ENCODE results near the gene FAM120C. TPM values are rescaled to one million over a fixed set of nuclear protein-coding genes. Genes with fewer than 3 reads are reported as not detected.

FAM120C gene
- total RNA-seq, 1 donor from 2014 or later = 11.4 TPM

DNA sequence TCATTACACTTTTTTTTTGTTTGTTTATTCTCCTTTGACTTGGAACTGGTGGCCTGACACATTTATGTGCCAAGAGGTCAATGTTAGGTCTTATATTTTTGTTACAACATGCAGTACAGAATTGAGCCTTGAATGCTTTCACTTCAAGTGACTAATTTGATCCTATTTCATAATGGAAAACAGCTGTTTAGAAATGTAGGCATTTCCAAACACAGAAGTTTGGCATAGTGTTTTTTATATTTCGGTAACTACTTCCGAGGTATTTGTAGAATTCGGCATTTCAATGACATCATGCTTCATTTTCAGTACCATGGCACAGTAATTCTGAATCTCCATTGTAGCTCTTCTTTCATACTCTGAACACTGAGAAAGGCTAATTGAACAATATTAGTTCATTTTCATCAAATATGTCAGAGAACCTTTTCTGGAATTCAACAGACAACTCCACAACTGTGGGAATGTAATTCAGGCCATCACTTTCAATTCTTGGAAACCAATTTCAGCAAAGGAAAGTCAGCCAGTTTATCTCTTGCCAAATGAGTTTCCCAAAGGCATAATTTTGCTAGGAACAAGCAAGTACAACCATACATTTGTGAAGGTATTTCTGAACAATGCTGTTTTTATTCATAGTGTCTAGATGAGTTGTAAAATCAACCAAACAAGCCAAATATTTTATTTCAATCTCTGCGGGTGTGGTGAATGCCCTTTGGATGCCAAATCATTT lies 11.4 kb downstream of the FAM120C start:
- intact Hi-C loops (cut with micrococcal nuclease) = no loop called here

DNA sequence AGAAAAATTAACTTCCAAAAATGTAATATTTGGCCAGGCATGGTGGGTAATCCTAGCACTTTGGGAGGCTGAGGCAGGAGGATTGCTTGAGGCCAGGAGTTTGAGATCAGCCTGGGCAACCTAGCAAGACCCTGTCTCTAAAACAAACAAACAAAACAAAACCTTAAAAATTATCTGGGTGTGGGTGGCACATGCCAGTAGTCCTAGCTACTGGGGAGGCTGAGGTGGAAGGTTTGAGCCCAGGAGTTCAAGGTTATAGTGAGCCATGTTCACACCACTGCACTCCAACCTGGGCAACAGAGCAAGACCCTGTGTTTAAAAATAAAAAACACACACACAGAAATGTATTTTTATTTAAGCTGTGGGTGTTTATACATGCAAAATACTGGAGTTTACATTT lies 12.0 kb downstream of the FAM120C start:
- intact Hi-C loops (cut with micrococcal nuclease) = no loop called here

DNA sequence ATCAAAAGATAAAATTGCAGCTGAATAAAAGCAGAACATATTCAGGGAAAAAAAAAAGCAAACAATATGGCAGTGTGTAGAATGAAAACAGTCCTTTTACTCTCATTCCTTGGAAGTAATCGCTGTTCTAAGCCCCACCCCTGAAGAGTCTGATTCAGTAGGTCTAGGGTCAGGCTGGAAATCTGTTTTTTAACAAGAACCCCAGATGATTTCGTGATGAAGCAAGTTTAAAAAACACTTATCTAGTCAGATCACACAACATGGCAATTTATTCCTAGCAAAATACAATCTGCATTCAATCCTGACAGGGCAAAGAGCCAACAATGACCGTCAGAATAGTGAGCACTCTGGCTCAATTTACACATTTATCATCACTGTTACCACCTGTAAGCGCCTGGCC lies 16.1 kb downstream of the FAM120C start:
- intact Hi-C loops (cut with micrococcal nuclease) = no loop called here

DNA sequence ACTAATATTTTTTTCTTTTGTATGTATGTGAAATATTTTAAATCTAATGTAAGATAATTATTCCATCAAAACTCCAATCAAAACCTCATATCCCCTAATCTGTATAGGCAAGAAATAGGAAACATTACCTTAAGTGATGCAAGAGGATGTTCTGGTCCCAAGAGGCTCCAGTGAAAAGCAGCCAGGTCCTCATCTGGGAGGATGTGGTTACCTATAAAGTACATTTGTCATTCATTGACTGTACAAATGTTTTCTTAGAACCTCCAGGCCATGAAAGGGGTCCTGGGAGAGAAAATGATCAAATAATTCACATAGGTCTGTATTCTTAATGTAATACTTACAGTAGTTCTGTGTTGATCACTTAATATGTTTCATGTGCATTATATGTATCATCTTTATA lies 25.5 kb downstream of the FAM120C start:
- intact Hi-C loops (cut with micrococcal nuclease) = no loop called here

DNA sequence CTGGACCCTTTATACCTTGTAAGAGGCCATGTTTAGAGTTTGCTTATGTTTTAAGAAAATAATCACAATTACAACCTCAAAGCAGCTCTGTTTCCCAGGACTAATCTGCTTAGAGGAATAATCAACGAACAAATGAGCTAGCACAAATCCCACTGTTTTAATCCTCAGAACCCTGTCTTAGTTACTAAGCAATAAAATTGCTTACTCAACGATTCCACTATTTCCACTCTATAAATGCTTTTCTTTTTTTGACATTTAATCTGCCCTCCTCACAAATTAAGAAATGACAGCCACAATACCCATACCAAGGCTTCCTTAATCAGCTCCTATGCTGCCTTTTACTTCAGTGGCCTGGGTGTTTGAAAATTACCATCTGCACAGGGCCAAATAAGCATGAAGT lies 48.8 kb downstream of the FAM120C start:
- intact Hi-C loops (cut with micrococcal nuclease) = no loop called here

DNA sequence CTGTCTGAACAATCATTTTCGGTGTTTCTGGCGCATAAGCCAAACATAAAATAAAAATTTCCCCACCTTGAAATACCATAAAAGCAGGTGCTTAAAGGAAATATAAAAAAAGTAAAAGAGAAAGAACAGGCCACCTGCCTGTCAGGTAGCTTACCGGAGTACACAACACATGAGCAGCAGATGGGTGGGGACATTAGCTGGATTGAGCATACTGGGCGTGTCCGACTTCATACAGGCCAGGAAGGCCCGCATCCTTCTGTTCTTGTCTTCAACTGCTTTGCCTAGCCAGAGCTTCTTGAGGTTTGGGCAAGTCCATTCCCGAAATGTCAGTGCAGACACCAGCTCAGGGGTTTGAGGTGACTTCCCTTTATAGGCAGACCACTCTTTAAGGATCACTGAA lies 66.7 kb downstream of the FAM120C start:
- intact Hi-C loops (cut with micrococcal nuclease) = no loop called here

DNA sequence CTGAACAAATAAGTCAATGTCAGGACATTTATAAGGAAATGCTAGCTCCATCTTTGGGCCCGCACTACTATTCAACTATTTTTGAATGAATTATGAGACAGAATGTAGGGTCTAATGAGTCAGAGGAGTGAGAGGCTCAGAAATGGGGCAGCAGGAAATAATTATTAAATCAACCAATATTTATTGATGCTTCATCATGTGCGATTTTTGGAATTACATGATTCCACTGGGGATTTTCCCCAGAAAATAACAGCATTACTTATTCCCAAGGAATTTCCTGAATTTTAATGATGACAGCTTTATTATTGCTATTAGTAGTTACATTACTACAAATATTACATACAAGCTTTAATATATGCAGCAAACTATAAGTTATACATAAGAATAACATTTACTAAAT lies 89.5 kb downstream of the FAM120C start:
- intact Hi-C loops (cut with micrococcal nuclease) = no loop called here

DNA sequence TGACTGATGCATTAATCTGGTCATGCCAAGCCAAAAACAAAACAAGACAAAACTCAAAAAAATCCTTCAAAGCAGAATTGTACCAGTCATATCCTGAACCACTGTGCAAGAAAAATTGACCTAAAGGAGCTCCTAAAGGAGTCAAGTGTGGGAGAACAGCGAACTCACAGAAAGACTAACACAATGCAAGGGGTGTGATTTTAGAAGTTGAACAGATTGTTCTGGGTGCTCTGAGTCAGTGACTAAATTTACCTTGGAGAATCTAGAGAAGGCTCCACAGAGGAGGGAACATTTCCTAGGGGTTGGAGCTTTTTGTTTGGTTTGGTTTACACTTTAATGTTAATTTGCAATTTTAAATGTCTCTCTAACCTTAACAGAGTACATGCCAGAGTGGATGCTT lies 89.9 kb downstream of the FAM120C start:
- intact Hi-C loops (cut with micrococcal nuclease) = no loop called here

DNA sequence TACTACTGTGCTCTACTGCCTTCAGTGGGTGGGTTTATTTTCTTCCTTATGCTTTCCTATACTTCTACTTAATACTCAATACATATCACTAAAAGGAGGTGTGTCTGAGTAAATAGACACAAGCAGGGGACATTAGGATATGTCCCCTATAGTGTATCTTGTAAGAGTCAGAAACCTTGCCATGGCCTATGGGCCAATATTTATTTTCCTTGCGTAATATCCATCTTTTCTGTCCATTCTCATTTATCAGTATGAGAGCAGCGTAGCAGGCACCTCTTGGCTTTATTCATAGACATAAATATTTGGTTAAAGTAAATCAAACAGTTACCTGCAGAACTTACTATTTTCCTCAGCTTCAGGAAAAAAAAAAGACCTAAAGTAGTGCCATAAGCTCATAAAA lies 92.2 kb downstream of the FAM120C start:
- intact Hi-C loops (cut with micrococcal nuclease) = no loop called here

DNA sequence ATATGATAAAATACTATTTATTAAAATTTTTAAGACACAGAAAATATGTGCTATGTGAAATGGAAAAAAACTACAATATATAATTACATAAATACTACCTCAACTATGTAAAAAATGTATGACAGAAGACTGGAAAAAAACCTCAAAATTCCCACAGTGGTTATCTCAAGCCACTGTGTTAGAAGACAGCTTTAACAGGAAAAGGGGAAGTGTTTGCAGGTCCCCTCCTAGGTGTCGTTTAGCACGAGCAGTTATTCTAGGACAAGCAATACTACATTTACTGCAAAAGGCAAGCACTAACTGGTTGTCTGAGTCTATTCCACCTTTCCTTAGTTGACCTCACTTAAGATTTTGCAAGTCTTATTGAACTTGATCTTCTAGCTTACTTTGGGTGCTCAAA lies 93.9 kb downstream of the FAM120C start:
- intact Hi-C loops (cut with micrococcal nuclease) = no loop called here

DNA sequence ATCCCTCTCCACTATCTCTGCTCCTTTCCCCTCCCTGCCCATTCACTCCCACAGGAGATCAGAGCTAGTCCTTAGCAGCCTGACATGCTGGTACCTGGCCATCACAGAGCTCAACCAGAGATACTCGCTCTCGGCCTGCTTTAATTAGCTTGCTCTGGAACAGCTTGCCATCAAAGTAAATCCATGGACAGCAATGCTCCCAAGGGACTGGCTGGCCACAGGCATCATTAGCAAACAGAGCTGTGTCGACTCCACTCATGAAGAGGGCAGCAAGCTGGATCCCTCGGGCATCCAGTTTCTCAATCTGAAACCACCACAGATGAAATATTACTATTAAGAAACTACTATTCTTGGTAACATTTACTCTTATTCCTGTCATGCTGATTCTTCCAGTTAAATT lies 95.4 kb downstream of the FAM120C start:
- intact Hi-C loops (cut with micrococcal nuclease) = no loop called here

DNA sequence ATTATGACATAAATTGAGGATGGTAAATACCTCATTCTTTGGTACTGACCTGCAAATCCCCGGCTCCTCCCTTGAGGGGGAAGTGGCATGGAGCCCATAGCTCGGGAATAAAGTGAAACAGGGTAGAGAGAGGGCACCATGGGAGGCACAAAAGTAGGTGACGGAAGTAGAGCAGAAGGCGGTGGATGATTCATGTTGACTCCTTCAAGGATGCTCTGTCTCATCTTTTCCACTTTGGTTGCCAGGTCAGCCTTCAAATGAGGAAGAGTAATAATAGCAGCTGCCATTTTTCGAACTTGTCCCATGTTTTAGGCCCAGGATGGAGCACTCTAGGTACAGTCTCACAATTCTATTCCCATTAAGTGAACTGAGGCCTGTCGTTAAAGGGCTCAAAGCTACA lies 97.4 kb downstream of the FAM120C start:
- intact Hi-C loops (cut with micrococcal nuclease) = no loop called here

DNA sequence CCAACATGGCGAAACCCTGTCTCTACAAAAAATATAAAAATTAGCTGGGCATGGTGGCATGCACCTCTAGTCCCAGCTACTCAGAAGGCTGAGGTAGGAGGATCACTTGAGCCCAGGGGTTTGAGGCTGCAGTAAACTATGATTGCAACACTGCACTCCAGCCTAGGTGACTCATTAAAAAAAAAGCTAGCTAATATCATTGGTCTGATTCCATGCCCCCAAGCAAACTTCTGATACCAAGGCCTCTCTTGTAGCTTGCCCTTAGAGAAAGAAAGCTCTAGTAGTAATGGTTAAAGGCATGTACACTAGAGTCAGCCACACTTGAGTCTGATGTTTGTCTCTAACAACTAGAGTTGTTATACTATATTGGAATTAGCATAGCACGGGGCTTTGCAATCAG lies 106.2 kb downstream of the FAM120C start:
- intact Hi-C loops (cut with micrococcal nuclease) = no loop called here

DNA sequence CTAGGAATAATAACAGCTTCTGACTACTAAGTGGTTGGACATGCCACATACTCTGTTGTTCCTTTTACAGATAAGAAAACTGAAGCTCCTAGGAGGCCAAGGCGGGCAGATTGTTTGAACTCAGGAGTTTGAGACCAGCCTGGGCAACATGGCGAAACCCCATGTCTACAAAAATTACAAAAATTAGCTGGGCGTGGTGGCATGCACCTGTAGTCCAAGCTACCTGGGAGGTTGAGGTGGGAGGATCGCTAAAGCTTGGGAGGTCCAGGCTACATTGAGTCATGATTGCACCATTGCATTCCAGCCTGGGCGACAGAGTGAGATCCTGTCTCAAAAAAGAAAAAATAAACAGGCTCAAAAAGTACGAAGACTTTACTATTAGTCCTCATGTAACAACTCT lies 108.2 kb downstream of the FAM120C start:
- intact Hi-C loops (cut with micrococcal nuclease) = no loop called here

DNA sequence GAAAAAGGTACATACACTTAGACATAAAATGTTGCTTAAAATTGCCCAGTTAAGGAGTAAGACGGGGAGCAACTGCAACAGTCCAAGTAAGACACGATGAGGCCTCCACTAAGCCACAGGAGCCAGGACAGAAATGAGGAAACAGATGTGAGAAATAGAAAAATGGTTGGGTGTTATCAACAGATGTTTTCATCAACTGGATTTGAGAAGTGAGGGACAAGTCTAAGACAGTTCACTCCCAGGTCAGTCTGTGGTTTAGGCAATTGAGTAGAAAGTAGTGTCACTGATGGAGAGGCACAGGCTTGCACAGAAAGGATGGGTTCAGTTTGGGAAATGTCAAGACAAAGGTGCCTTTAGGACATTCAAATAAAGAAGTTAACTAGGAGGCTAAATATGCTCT lies 115.3 kb downstream of the FAM120C start:
- intact Hi-C loops (cut with micrococcal nuclease) = no loop called here

DNA sequence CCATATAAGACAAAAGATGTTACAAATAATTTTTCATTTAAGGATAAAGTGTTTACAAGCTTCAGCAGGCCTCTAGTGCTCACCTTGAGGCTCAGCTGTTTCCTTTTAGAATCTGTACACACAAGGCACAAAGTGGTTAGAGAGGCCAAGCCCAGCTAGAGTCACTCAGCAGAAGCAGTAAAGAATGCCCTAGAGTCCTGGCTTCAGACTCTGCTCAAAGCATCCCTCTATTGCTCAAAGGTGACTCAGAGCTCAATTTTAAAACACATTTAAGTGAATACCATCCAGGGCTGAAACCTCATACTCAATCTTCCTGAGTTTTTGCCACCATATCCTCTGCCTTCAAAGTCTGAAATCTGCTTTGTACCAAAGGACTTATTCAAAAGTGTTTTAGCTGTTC lies 116.2 kb downstream of the FAM120C start:
- intact Hi-C loops (cut with micrococcal nuclease) = no loop called here

DNA sequence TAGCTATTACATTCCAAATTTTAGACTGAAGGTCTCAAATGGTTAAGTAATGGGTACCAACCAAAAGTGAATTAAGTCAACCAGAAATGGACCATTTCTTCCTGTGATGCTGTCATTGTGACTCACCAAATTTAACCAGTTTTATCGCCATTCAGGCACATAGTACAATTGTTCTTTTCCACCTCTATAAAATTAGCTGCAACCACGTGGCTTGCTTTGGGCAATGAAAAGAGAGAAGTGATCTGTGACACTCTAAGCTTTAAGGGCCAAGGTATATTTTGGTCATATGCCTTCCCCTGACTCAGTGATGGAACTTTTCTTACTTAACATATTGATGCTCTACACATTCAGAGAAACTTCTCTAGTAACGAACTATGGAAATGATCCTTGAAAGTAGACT lies 118.5 kb downstream of the FAM120C start:
- intact Hi-C loops (cut with micrococcal nuclease) = no loop called here

DNA sequence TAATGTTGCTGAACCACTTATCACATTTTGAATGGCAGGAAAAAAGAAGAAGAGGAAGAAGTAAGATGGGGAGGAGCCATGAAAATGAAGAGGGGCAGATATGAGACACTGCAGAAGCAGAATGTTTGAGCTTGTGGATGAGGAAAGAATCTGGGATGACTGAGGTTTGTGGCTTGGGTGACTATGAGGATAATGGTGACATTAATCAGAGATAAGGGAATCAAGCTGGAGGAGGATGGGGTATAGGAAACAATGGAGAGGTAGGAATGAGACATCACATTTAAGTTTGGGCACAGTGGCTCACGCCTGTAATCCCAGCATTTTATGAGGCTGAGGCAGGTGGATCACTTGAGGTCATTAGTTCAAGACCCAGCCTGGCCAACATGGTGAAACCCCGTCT lies 119.7 kb downstream of the FAM120C start:
- intact Hi-C loops (cut with micrococcal nuclease) = no loop called here

DNA sequence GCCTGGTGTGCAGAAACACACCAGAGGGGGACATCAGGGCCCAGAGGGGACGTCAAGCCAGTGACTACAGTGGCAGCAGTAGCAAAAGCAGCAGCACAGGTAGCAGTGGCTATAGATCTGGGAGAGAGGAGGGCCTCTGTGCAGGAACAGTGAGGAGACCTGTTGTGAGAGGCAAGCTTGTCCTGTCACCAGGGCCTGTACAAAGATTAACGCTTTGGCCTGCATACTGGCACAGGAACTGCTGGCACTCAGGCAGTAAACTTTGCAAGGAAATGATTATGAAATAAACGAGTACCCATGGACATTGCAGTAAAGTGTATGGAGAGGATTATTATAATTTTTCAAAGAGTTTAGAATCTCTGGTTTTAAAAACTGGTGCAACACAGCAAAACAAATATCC lies 133.3 kb downstream of the FAM120C start:
- intact Hi-C loops (cut with micrococcal nuclease) = loop anchor here (10.0 kb wide), 1 partner anchor 965 kb away; the partner anchor contains the start of gene TSPYL2

DNA sequence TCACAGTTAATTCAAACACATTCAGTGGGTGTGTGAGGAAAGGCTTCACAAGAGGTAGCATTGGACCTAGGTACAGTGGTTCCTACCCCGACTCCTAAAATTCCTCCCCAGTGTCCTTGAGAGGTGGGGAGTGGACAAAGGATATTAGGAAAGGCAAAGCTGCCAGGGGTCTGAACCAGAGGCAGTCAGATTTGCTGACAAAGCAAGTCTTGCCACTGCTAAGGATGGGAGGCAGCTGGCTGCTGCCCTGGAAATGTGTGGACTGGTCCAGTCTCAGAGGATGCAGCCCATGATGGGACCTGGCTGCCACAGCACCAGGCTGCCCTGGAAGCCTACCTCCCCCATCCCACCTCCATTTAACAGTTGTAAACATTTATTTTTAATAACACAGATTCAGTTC lies 134.6 kb downstream of the FAM120C start:
- intact Hi-C loops (cut with micrococcal nuclease) = loop anchor here (10.0 kb wide), 1 partner anchor 964 kb away; the partner anchor contains the start of gene TSPYL2

DNA sequence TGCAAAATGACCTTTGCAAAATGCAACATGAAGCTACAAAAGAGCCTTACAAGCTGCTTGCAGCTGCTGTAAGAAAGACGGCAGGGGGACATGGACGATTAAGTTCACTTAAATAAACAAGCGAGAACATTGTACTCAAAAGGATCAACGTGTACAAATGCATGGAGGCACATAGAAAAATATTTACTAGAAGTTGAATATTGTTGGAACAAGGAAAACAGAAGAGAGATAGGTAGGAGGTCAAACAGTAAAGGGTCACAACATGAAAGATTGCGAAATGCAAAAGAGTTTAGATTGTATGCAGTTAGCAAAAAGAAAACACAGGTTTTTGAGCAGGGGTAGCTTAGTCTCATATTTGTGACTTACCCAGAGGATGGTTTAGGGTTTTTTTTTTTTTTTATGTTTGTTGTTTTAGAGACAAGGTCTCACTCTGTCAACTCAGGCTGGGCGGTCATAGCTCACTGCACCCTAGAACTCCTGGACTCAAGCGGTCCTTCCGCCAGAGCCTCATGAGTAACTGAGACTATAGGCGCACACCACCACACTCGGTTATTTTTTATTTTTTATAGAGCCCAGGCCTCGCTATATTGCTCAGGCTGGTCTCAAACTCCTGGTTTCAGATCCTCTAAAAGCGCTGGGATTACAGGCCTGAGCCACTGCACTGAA lies 137.4 kb downstream of the FAM120C start:
- intact Hi-C loops (cut with micrococcal nuclease) = loop anchor here (2.0 to 10.0 kb wide), 3 partner anchors 313 to 961 kb away; partner anchors contain the start of genes KDM5C, TSPYL2 and WNK3

DNA sequence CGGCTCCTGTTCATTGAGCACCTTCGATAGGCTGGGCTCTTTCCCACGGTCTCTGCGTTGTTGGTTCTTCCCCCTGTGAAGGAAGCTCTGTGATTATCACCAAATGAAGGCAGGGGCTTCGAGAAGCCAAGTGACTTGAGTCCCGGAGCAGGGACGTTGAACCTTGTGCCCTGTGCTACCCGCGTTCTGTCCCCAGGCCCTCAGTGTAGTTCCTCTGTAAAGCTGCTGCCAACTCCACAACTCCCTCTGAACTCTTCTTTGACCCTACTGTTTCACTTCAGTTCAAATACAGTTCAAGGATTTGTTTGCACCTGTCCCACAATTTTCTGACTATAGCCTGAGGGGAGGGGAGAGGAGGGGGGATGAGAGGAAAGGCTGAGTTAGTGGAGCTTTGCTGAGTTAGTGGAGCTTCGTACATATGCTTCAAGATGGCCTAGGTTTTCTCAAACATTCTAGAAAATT lies 138.1 kb downstream of the FAM120C start:
- intact Hi-C loops (cut with micrococcal nuclease) = loop anchor here (1.0 to 10.0 kb wide), 16 partner anchors 138 to 1672 kb away; partner anchors contain the start of genes APEX2, FAM120C, GNL3L and KDM5C

Measured in T-helper 1 cell treated with Interleukin-12 subunit alpha and Interleukin-12 subunit beta and Interleukin-4 antibody, amounts not matched to agents 30 ng/mL and 1 ng/mL, for 36 hours (primary cell).